HG02610 (cell line): ENCODE results near the gene HOXC5.

Experiments
- ATAC-seq: cut with Tn5 transposase; IDR thresholded peaks from one replicate; pipeline ENCODE4 v1.9.1; 2021; ENCODE audit warnings: mild to moderate bottlenecking, moderate library complexity; ENCODE audit not compliant: unreplicated experiment

The HOXC5 gene

DNA sequence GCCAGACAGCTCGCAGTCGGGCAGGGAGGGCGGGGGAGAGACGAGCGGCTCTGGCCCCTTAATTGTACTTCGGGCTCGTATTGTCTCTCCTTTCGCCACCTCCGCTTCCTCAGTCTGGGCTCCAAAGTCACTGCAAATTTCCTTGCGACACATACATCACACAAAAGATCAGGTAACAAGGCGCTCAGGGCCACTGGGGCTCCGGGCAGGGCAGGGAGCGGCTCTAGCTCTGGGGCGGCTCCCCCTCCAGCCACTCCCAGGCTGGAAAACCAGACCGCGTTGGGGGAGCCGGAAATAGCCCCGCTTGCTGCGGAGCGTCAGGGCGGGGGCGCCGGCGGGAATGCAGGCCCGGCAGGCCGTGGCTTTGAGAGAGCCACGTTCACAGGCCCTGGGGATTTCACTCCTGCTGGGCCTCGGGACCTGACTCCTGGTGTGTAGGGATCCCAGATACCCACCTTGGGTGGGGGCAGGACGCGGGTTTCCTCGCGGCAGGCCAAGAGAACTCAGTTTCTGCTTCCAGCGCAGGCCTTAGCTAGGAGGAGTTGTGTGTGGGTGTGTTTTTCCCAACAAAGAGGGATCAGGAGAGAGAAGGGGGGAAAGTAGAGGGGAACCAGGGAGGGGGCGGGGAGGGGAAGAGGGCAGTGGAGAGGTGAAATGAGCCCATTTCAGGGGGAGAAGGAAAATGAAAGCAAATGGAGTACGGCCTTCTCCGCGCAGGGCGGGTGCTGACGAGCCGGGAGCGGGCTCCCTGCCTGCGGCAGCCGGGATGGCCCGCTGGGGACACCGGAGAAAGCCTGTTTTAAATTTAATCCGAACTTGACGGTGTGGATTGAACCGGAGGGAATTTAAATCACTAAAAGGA lies 37.2 kb upstream of the HOXC5 start:
- no peak for ATAC-seq

DNA sequence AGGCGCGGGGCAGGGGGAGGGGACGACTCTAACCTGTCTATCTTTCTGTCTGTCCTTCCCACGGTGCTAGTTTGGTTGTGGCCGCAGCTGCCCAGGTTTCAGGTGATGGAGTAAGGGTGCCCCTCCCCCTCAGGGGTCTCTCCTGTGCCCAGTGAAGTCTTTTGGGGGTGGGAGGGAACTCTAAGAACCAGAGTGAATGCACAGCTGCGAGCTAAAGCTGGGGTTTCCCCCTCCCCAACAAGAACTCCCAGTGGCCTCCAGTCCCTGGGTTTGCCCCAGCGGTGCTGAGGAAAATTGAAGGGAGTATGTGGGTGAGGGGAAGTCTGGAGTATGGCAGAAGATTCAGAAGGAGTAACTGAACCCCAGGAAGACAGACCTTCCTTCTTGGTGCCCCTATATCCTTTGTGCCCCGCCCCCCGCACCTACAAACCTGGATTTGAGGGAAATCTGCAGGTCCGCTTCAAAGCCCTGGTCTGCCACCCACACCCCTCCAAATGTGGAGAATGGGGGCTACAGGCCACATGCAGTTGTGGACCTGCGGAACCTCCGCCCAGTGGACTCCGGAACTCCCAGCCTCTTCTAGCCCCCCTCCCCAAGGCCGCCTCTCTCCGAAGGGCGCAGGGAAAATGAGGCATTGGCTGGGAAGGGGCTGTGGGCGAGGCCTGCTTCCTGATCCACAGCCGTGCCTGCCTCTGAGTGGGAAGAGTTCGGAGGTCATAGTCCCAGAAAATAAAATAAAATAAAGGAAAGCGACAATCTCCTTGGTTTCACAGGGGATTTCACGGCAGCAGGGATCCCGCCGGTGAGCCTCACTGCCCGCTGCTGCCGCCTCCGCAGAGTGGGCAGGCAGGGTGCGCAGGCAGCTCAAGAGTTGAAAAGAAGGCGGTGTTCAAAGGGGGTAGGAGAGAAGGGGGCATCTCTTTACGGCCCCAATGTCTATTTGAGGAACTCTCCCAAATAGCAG lies 36.3 kb upstream of the HOXC5 start:
- no peak for ATAC-seq

DNA sequence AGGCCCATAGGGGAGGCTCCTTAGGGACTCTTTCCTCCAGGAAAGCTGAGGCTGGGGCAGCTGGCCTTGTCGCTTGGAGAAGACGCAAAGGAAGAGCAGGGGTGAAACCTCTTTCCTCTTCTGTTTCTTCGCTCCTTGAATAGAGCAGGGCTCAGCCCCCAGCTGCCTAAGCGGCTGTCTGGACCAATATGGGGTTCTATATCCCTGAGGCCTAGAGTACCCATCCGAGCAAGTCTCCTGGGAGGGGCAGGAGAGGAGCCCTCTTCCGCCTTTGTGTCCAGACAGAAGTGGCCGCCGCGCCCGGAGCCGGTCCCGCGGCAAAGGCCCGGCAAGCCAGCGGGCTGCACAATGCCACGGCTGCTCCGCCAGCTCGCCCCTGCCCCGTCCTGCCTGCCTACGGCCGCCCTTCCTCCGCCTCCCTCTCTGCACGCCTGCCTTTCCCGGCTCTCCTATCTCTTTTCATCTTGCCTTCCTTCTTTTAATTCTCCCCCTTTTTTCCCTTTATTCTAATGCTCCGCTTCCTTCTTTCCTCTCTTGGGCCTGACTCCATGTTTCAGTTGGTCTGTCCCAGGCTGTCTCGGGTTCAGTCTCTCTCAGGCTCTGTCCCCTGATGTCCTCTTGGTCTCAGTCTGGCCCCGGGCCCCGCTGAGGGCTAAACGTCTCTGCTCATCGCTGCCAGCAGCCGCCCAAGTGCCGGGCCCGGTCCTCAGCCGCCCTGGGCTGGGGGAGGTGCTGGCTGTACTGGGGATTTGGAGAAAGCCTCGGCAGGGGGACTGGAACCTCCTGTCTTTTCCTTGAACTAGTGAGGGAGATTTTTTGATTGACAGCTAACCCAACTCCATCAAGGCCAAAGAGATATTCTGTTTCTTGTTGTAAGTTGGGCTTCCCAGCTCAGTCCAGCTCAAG lies 35.4 kb upstream of the HOXC5 start:
- no peak for ATAC-seq

DNA sequence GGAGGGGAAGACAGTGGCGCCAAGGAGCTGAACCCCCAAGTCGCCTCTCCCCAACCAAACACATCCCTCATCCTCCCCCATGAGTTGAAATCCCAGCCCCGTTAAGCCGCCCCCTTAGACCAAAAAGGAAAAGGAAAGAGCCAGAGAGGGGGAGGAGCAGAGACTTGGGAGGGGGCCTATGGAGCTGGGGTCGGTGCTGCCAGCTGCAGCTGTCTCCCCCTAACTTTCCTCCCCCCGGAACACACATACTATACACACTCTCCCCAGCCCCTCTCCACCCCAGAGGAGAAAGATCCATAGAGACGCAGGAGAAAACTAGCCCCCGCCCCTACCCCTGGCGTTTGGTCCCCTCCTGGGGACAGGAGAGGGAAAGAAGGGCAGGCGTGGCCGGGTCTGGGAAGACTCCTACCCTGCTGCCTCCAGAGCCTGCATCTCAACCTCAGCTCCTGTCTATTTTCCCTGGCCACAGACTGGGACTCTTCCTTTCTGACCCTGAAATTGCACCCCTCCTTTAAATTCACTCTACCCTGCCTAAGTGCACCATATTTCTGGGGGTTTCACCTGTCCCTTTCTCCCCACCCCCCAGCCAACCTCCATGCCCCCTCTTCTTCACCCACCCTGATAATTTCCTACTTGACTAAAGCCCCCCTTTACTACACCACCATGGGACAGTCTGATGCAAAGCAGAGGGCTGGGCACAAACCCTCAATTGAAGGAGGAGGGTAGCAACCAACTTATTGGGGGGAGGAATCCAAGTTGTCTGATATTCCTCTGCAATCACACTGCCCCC lies 34.5 kb upstream of the HOXC5 start:
- ATAC-seq: no peak

DNA sequence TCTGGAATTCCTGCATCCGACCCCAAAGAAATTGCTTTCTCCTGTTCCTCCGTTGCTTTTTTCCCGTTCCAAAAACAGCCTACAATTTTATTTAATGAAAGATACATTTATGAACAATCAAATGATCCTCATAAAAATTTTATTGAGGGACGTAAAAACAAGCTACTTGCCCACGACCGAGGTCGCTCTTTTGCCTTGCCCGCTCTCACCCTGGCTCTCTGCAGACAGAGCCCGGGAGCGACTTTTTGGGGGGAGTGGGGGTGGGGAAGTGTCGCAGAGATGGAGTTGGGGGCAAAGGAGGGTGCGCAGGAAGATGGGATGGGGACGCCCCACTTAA lies 34.0 kb upstream of the HOXC5 start:
- no peak for ATAC-seq

DNA sequence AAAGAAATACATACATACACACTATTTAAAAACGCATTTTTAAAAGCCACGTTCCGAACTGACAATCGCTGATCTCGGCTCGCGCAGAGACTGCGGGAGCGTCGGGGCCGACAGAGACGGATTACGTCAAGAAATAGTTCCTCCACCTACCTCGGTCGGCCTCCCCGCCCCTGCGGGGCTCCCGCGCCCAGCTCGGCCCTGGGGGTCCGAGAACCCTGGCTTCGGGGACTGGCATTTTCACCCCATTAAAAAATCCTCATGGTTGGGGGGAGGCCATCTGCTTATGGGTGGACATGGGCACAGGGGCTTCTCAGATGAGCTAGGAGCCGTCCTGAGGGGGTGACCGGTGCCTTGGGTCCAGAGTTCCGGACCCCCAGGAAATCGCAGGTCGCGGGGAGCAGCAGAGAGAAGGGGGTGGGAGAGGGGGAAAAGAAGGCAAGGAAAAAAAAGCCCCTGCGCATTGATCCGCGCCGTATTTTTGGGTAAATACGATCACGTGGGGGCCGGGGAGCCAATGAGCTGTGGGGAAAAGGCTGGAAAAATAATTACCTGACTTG lies 33.2 kb upstream of the HOXC5 start:
- ATAC-seq: no peak

DNA sequence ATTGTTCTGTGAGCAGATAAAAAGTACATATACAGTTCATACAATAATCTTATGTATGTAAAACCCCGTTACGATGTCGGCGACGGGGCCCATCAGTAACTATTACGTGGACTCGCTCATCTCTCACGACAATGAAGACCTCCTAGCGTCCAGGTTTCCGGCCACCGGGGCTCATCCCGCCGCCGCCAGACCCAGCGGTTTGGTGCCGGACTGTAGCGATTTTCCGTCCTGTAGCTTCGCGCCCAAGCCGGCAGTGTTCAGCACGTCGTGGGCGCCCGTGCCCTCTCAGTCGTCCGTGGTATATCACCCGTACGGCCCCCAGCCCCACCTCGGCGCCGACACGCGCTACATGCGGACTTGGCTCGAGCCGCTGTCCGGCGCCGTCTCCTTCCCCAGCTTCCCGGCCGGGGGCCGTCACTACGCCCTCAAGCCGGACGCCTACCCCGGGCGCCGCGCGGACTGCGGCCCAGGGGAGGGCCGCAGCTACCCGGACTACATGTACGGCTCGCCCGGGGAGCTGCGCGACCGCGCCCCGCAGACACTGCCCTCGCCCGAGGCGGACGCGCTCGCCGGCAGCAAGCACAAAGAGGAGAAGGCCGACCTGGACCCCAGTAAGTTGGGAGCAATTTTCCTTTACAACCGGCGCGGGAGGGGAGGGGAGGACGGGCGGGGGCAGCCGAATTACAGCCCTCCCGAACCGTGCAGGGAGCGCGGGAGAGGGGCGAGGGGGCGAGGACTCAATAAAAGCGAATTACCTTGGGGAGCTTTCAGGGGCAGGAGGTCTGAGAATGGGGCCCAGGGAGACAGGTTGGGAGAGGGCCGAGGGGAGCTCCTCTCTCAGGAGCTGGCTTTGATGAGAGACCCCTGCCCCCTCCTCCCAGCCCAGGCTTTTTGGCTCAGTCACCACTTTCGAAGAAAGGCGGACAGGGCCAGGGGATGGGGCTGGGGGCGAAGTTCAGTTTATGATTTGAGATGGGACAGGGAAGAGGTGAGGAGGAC lies 32.4 kb upstream of the HOXC5 start, which contains the start of gene HOXC9:
HOXC9 (plus strand) TSS at position 46 of the 999 bp plus-strand sequence; CDS start at position 74, 28 bp downstream.
- no peak for ATAC-seq

DNA sequence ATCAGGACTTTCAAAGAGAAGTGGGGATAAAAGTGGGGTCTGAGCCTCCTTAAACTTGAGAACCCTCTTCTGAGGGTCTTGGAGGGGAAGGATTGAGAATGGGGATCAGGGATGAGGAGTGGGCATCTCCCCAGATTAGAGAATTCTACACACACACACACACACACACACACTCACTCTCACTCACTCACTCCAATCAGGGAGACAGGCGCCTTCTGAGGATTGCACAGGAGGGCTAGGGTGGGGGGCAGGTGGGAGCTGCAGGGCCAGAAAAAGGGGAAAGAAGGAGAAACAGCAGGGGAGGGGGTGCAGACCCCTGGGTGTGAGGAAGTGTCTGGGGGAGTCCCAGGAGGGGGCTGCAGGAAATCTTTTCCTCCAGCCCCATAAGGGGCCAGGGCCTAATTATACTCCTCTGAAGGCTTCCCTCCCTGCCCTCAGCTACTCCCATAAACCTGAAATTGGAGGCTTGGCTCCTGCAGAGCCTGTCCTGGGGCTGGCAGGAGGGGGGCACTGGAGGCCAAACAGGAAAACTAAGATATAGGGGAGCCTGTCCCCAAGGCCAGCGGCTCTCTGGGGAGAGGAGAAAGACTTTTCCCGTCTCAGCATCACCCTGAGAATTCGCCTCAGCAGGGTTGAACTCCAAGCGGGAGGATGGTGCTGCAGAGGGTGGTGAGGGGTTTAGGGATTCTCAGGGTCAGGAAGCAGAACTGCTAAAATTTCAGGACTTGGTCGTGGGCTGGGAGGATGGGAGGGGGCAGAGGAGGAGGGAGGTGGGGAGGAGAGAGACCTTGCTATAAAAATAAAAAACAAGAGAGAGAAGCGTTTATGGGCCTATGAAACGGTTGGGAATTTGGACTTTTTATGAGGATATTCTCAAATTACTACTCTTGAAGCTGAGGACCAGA lies 31.3 kb upstream of the HOXC5 start:
- no peak for ATAC-seq

DNA sequence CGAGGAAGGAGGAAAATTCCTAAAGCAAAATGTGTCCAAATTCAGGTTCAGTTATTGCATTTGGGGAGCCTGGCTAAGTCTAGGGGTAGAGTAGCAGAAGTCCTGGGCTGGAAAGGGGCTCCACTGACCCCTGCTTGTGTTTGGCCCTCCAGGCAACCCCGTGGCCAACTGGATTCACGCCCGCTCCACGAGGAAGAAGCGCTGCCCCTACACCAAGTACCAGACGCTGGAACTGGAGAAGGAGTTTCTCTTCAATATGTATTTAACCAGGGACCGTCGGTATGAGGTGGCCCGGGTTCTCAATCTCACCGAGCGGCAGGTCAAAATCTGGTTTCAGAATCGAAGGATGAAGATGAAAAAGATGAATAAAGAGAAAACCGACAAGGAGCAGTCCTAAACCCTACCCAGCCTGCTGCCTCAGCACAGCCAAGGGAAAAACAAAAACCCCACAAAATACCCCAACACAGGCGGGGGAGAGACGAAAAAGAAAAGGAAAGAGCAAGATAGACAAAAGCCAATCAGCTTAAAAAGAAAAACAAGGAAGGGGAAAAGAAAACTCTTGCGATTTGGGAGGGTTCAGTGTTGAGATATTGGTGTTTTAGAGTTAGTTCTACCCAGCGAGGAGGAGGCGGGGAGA lies 30.5 kb upstream of the HOXC5 start:
- no peak for ATAC-seq

DNA sequence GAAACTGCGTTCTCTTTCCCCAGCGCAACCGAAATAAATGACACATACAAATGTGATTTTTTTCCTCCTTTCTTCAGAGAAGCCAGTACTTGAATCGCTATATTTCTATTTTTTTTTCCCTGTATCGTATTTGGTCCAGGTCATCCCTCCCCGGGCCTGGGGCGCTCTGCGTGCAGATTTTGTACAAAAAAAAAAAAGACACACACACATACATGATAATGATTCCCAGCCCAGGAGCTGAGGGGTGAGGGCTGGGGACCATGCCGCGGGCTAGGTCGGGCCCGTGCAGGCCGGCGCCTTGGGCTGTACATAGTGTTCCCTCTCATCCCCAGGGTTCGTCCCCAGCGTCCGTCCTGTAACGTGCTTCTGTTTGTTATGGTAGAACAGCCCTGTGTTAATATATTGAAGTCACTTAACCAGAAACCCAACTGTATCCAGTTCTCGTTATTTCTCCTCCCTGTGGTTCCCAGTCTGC lies 29.9 kb upstream of the HOXC5 start:
- ATAC-seq: no peak

DNA sequence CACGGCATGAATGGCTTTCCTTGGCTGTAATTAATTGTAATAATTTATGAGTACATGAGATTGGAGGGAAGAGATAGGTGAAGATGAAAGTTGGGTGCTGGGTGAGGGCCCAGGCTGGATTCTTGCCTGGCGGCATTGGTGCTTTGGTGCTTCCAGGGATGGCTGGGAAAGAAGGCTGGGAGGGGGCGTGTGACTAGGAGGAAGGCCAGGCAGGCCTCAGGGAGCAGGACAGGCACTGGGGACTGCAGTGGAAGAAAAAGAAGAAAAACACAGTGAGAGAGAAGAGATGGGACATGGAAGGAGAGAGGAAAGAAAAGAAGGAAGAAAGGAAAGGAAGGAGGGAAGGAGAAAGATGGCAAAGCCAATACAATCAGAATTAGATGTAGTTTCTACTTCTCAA lies 29.2 kb upstream of the HOXC5 start:
- no peak for ATAC-seq

DNA sequence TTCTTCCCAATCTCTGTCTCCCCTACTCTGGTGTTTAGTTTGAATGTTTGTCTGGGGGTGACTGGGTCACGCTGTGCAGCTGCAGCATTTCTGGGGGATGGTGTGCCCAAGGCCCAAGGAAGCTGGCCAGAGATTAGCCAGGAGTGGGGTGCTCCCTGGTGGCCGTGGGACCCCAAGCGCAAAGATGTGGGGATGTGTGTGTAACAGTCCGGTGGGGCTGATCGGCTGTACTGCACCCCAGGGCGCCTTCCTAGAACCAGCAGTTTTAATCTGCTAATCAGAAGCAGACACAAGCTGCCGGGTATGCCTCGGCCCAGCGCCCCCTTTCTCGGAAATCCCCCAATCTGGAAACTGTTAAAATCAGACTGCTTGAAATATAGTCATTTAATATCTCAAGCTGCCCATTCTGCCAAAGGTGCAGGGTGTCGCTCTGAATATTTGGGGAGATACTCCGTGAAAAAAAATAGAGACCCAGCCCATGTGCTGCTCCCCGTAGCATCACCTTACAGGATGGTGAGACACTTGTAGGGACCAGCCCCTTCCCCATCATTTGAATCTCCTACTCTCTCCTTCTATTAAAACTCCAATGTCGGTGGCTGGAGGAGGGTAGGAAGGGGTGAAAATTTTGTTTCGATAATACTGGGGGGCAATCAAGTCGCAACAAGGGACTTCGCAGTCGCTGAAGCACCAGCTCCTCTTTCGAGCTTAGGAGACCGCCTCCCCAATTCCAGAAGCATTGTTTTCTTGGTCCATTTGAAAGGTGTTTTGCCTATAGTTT lies 28.6 kb upstream of the HOXC5 start:
- ATAC-seq: no peak

DNA sequence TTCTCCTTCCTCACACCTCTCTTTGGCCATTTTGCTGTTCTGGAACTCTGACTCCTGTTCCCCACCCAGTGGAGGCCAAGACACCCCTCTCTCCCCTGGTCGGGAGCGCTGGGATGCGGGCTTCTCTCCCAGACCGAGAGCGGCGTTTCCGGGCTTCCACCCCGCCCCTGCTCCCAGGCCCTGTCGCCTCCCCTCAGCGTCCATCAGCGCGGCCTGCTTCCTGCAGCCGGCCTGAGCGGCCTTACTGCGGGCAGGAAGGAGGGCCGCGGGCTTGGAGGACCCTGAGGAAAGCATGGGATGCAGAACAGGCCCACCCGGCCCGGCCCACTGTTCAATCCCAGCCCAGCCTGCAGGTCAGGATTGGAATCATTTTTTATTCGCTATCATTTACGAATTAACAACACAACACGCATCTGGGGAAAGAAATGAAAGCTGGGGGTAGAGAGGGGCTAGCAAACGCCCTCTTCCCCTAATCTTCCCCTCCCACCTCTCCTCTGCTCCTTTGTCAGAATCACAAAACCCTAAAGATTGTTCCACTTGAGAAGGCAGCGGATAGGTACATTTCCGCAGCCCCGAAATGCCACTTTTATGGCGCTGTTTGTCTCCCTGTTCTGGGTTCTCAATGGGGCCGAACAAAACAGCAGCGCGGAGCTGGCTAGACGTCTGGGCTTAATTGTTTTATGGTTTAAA lies 27.9 kb upstream of the HOXC5 start:
- no peak for ATAC-seq

DNA sequence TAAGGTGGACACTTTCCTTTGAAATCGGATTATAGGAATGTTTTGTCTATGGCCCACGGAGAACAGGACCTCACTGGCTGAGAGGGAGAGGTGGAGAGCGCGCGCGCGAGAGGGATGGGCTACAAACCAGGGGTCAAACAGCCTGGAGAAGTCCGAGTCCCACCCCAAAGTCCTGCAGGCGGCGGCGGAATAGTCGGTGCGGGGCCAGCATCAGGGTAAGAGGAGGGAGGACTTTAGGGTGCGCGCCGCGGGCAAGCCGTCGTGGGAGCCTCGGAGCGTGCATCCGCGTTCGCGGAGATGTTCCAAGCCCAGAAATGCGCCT lies 27.4 kb upstream of the HOXC5 start:
- ATAC-seq: no peak

DNA sequence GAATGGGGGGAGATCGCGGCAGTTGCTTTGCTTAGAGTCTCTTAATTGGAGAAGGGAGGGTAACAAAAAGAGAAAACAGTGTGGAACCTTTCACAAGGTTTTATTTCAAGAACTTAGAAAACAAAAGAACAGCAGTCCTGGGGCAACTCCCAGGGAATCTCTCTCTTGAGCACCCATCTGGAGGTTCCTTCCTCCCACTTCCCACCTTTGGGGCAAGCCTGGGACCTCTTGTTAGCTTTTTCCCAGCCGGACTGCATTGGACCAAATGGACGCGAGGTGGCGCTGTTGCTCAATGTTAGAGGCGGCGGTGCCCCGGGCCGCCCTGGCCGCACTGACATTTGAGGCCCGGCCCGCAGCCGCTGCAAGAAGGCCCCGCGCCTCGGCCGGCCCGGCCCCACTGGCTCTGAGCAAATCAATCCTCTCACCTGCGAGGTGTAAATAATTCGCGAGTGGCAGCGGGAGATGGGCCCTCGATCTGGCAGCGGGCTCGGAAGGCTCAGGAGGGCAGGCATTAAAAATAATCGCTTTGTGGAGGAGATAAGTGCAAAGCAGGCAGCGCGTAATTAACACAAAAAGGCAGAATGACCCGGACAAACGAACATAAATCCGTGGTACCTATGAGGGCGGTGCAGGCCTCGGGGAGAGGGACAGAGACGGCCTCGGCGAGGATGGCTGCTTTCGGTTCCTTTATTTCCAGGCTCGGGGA lies 26.8 kb upstream of the HOXC5 start:
- ATAC-seq: no peak
